HCT116 (cell line): ENCODE measurements around the gene VPS33B. TPM values are rescaled to one million over a fixed set of nuclear protein-coding genes. Genes with fewer than 3 reads are reported as not detected.

Experiments
- ATAC-seq: fragments of 200-7000 bp; cut with Tn5 transposase; 2 replicates; pipeline ENCODE4 v1.9.1; 2020; ENCODE audit warnings: mild to moderate bottlenecking, moderate library complexity
- BruUV-seq: library from RNA; stranded (reverse); fragments of 400-500 nt; replicated peaks from 2 replicates; lab custom pipeline; 2021; lab: Mats Ljungman, UMichigan
- CTCF ChIA-PET: fragments of 300-600 bp; sonication (Branson Sonifier 250); formaldehyde crosslinking; loops from one replicate; lab custom pipeline; 2021; ENCODE audit warnings: antibody characterized with exemption; lab: Charles Lee
- POLR2A ChIA-PET: fragments of 300-600, 350-600 bp; sonication (Branson Sonifier 250); formaldehyde crosslinking; loops from one replicate; lab custom pipeline; 2021; ENCODE audit warnings: antibody characterized with exemption; lab: Charles Lee
- RAD21 ChIA-PET, 2 experiments: fragments of 300-600 bp; sonication (Branson Sonifier 250); formaldehyde crosslinking; loops; one replicate each; lab custom pipeline; 2023; ENCODE audit warnings: low total read pairs in 2 of 2; ENCODE audit not compliant: uncharacterized antibody in 2 of 2, unreplicated experiment in 2 of 2, low non-redundant PET in 1 of 2; lab: Charles Lee
- DNase-seq: peaks from one replicate; pipeline ENCODE4 v3.0.0-alpha.2; 2010; ENCODE audit warnings: low read depth, low spot score
- H2AFZ ChIP-seq: fragments of 200-600 bp; shearing (Covaris generic), sonication (generic); 2 replicates; pipeline ENCODE4 v1.6.1; 2017; ENCODE audit warnings: low read depth, mixed run types, mixed read lengths, antibody characterized with exemption, low read length; ENCODE audit not compliant: poor library complexity, severe bottlenecking
- H3K27ac ChIP-seq: 2 replicates; pipeline ENCODE4 v1.5.1; 2012; ENCODE audit warnings: low read depth, low read length
- H3K27me3 ChIP-seq: fragments of 200-600 bp; sonication (generic); 2 replicates; pipeline ENCODE4 v1.6.1; 2016; ENCODE audit warnings: mixed run types, low read length, mixed read lengths; ENCODE audit not compliant: insufficient read depth
- H3K36me3 ChIP-seq, 2 experiments: fragments of 200-500 bp in 1 of 2; fragments of 200-600 bp in 1 of 2; sonication (Bioruptor generic) in 1 of 2; sonication (generic) in 1 of 2; 2 replicates each; pipeline versions ENCODE4 v1.5.1 to v1.6.1; 2014 to 2016; ENCODE audit warnings: low read length in 2 of 2, inconsistent platforms in 1 of 2, mixed read lengths in 1 of 2, mixed run types in 1 of 2; ENCODE audit not compliant: insufficient read depth in 2 of 2, control insufficient read depth in 1 of 2
- H3K4me1 ChIP-seq, 2 experiments: fragments of 200-600 bp in 1 of 2; sonication (generic) in 1 of 2; 2 replicates each; pipeline versions ENCODE4 v1.5.1 to v1.6.1; 2012 to 2017; ENCODE audit warnings: low read length in 2 of 2, inconsistent platforms in 1 of 2, mild to moderate bottlenecking in 1 of 2, mixed read lengths in 1 of 2, mixed run types in 1 of 2, moderate library complexity in 1 of 2; ENCODE audit not compliant: insufficient read depth in 2 of 2, control insufficient read depth in 1 of 2
- H3K4me2 ChIP-seq: fragments of 200-600 bp; sonication (generic); 2 replicates; pipeline ENCODE4 v1.6.1; 2017; ENCODE audit warnings: mixed run types, low read length, mixed read lengths
- H3K4me3 ChIP-seq, 2 experiments: fragments of 200-600 bp in 1 of 2; sonication (generic) in 1 of 2; replicated peaks in 1 of 2; 2 replicates each; pipeline ENCODE4 v1.5.1; 2011 to 2016; ENCODE audit warnings: low read length in 2 of 2, control low read depth in 1 of 2, low read depth in 1 of 2, mild to moderate bottlenecking in 1 of 2, mixed read lengths in 1 of 2, mixed run types in 1 of 2
- H3K79me2 ChIP-seq: fragments of 200-600 bp; sonication (generic); 2 replicates; pipeline ENCODE4 v1.6.1; 2017; ENCODE audit warnings: mild to moderate bottlenecking, mixed run types, low read length, moderate library complexity, mixed read lengths; ENCODE audit not compliant: insufficient read depth
- H3K9ac ChIP-seq: fragments of 200-600 bp; sonication (generic); 2 replicates; pipeline ENCODE4 v1.6.1; 2016; ENCODE audit warnings: low read length, mixed read lengths
- H3K9me2 ChIP-seq: fragments of 200-600 bp; sonication (generic), shearing (Covaris generic); 2 replicates; pipeline ENCODE4 v1.6.1; 2017; ENCODE audit warnings: mixed run types, mild to moderate bottlenecking, moderate library complexity; ENCODE audit not compliant: insufficient read depth
- H3K9me3 ChIP-seq, 2 experiments: fragments of 200-500 bp in 1 of 2; fragments of 200-600 bp in 1 of 2; sonication (Bioruptor generic) in 1 of 2; sonication (generic) in 1 of 2; 2 replicates each; pipeline ENCODE4 v1.6.1; 2014 to 2017; ENCODE audit warnings: low read length in 2 of 2, mixed read lengths in 2 of 2, inconsistent platforms in 1 of 2, low read depth in 1 of 2, mild to moderate bottlenecking in 1 of 2, mixed run types in 1 of 2, moderate library complexity in 1 of 2; ENCODE audit not compliant: control insufficient read depth in 1 of 2, insufficient read depth in 1 of 2
- H4K20me1 ChIP-seq: fragments of 200-600 bp; sonication (generic), shearing (Covaris generic); 2 replicates; pipeline ENCODE4 v1.6.1; 2017; ENCODE audit warnings: mixed run types, mild to moderate bottlenecking, moderate library complexity; ENCODE audit not compliant: insufficient read depth
- EGR1 ChIP-seq: IDR thresholded peaks from 2 replicates; pipeline ENCODE4 v1.6.1; 2012; ENCODE audit warnings: low read depth
- MAX ChIP-seq: IDR thresholded peaks from 2 replicates; pipeline ENCODE4 v1.6.1; 2012
- POLR2AphosphoS5 ChIP-seq: IDR thresholded peaks from 2 replicates; pipeline ENCODE4 v1.6.1; 2011; ENCODE audit warnings: mild to moderate bottlenecking, low read depth, low read length, moderate library complexity
- RAD21 ChIP-seq: IDR thresholded peaks from 2 replicates; pipeline ENCODE4 v1.6.1; 2012; ENCODE audit warnings: low read depth, mild to moderate bottlenecking
- SRF ChIP-seq: IDR thresholded peaks from 2 replicates; pipeline ENCODE4 v1.6.1; 2012; ENCODE audit warnings: low read depth
- TCF7L2 ChIP-seq: IDR thresholded peaks from 2 replicates; pipeline ENCODE4 v1.7.0; 2011; ENCODE audit warnings: borderline replicate concordance, inconsistent platforms; ENCODE audit not compliant: insufficient read depth, insufficient read length; ENCODE audit errors: extremely low read depth
- YY1 ChIP-seq: IDR thresholded peaks from 2 replicates; pipeline ENCODE4 v1.6.1; 2011; ENCODE audit warnings: low read length, low read depth, moderate library complexity, mild to moderate bottlenecking; ENCODE audit not compliant: insufficient replicate concordance; ENCODE audit errors: extremely low read depth
- ZBTB33 ChIP-seq: IDR thresholded peaks from 2 replicates; pipeline ENCODE4 v1.6.1; 2011; ENCODE audit warnings: mild to moderate bottlenecking, low read length, moderate library complexity; ENCODE audit not compliant: insufficient replicate concordance; ENCODE audit errors: extremely low read depth
- ZFX ChIP-seq: fragments of 450-650 bp; IDR thresholded peaks from 2 replicates; pipeline ENCODE4 v1.6.1; 2017
- ZNF274 ChIP-seq: fragments of 200-500 bp; sonication (Bioruptor generic); IDR thresholded peaks from 2 replicates; pipeline ENCODE4 v1.6.1; 2014; ENCODE audit warnings: mild to moderate bottlenecking, low read depth, low read length, inconsistent platforms
- intact Hi-C: fragments of 100-400 bp; cut with micrococcal nuclease; formaldehyde crosslinking; loops from 2 replicates; pipeline ENCODE4 v1.10.0; 2022
- total RNA-seq: library from RNA; stranded (reverse); gene quantifications from one replicate; pipeline ENCODE4 v1.2.1, GENCODE V29; 2021; ENCODE audit not compliant: unreplicated experiment
- TF ChIP-seq, protein P1 (sequence below), 3 experiments: fragments of 200-600 bp in 1 of 3; sonication (generic) in 1 of 3; IDR thresholded peaks in 2 of 3; conservative IDR thresholded peaks in 1 of 3; 2 replicates each; pipeline ENCODE4 v1.5.1; 2012 to 2017; ENCODE audit warnings: low read depth in 2 of 3, low read length in 2 of 3, antibody characterized with exemption in 1 of 3, borderline replicate concordance in 1 of 3, control low read depth in 1 of 3, mild to moderate bottlenecking in 1 of 3, mixed read lengths in 1 of 3, mixed run types in 1 of 3, moderate library complexity in 1 of 3; ENCODE audit not compliant: insufficient read depth in 1 of 3
- TF ChIP-seq, protein P2 (sequence below): IDR thresholded peaks from 2 replicates; pipeline ENCODE4 v1.6.1; 2012; ENCODE audit warnings: low read depth

Gene VPS33B
- total RNA-seq, 1 experiment from 2014 or later: 23.1 TPM

GRCh38 chr15:90981681-90982080 is 40.7 kb downstream of the VPS33B start:
- no peaks in the 10 kb centered on the region for H4K20me1 ChIP-seq
- POLR2A ChIA-PET: no interaction called here
- peaks cover 72% of the 10 kb centered on the region for H3K79me2 ChIP-seq
- H3K9me3 ChIP-seq: no peaks in the 10 kb centered on the region
- no peaks in the 10 kb centered on the region for H3K9me2 ChIP-seq
- CTCF ChIA-PET: no interaction called here
- H3K4me1 ChIP-seq: no peaks in the 10 kb centered on the region
- RAD21 ChIA-PET: no interaction called here
- H3K4me2 ChIP-seq: no peak overlapping the region
- H3K36me3 ChIP-seq: peaks cover 51 to 75% of the 10 kb centered on the region in 2 experiments
- ATAC-seq (no peak), DNase-seq (no peak)
- H3K9ac ChIP-seq: no peak overlapping the region
- H3K27ac ChIP-seq: no peak overlapping the region
- intact Hi-C loops: no loop called here
- no peaks in the 10 kb centered on the region for H3K27me3 ChIP-seq
- H3K4me3 ChIP-seq: no peak overlapping the region
- BruUV-seq: no TSS peak
- no peak overlapping the region for H2AFZ ChIP-seq
- TF ChIP-seq, protein P1, sequence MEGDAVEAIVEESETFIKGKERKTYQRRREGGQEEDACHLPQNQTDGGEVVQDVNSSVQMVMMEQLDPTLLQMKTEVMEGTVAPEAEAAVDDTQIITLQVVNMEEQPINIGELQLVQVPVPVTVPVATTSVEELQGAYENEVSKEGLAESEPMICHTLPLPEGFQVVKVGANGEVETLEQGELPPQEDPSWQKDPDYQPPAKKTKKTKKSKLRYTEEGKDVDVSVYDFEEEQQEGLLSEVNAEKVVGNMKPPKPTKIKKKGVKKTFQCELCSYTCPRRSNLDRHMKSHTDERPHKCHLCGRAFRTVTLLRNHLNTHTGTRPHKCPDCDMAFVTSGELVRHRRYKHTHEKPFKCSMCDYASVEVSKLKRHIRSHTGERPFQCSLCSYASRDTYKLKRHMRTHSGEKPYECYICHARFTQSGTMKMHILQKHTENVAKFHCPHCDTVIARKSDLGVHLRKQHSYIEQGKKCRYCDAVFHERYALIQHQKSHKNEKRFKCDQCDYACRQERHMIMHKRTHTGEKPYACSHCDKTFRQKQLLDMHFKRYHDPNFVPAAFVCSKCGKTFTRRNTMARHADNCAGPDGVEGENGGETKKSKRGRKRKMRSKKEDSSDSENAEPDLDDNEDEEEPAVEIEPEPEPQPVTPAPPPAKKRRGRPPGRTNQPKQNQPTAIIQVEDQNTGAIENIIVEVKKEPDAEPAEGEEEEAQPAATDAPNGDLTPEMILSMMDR (IDR thresholded peaks at IDR 0.05 in 2 of 3, conservative IDR thresholded peaks at IDR 0.05 in 1 of 3; ENCODE audit: borderline replicate concordance in 1 of 3, insufficient read depth in 1 of 3, low read depth in 2 of 3, low read length in 2 of 3): no peak
- TF ChIP-seq YY1: no peak
- TF ChIP-seq, protein P2, sequence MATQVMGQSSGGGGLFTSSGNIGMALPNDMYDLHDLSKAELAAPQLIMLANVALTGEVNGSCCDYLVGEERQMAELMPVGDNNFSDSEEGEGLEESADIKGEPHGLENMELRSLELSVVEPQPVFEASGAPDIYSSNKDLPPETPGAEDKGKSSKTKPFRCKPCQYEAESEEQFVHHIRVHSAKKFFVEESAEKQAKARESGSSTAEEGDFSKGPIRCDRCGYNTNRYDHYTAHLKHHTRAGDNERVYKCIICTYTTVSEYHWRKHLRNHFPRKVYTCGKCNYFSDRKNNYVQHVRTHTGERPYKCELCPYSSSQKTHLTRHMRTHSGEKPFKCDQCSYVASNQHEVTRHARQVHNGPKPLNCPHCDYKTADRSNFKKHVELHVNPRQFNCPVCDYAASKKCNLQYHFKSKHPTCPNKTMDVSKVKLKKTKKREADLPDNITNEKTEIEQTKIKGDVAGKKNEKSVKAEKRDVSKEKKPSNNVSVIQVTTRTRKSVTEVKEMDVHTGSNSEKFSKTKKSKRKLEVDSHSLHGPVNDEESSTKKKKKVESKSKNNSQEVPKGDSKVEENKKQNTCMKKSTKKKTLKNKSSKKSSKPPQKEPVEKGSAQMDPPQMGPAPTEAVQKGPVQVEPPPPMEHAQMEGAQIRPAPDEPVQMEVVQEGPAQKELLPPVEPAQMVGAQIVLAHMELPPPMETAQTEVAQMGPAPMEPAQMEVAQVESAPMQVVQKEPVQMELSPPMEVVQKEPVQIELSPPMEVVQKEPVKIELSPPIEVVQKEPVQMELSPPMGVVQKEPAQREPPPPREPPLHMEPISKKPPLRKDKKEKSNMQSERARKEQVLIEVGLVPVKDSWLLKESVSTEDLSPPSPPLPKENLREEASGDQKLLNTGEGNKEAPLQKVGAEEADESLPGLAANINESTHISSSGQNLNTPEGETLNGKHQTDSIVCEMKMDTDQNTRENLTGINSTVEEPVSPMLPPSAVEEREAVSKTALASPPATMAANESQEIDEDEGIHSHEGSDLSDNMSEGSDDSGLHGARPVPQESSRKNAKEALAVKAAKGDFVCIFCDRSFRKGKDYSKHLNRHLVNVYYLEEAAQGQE: no peak
- TF ChIP-seq TCF7L2: no peak
- no peak for TF ChIP-seq ZFX
- no peak for TF ChIP-seq ZNF274
- no peak for TF ChIP-seq MAX
- no peak for TF ChIP-seq ZBTB33
- TF ChIP-seq SRF: no peak
- TF ChIP-seq EGR1: no peak
- no peak for TF ChIP-seq POLR2AphosphoS5
- TF ChIP-seq RAD21: no peak
